Fibroblast of mammary gland (primary cell): ENCODE measurements around the gene ADGRG7.
A peak's percentile ranks its signal among the peaks of the same experiment; 100 is the strongest.

Source experiments
- DNase-seq: peaks from one replicate; pipeline ENCODE4 v3.0.0-alpha.2; 2010; ENCODE audit warnings: low read depth
- H3K4me3 ChIP-seq: 2 replicates; pipeline ENCODE4 v1.5.1; 2011; ENCODE audit warnings: low read depth, mild to moderate bottlenecking, low read length, moderate library complexity; ENCODE audit not compliant: control insufficient read depth
- TF ChIP-seq, protein P1 (sequence below): conservative IDR thresholded peaks from 2 replicates; pipeline ENCODE4 v1.5.1; 2011; ENCODE audit warnings: low read depth, low read length, inconsistent platforms; ENCODE audit not compliant: control insufficient read depth, insufficient read depth

The ADGRG7 gene

DNA sequence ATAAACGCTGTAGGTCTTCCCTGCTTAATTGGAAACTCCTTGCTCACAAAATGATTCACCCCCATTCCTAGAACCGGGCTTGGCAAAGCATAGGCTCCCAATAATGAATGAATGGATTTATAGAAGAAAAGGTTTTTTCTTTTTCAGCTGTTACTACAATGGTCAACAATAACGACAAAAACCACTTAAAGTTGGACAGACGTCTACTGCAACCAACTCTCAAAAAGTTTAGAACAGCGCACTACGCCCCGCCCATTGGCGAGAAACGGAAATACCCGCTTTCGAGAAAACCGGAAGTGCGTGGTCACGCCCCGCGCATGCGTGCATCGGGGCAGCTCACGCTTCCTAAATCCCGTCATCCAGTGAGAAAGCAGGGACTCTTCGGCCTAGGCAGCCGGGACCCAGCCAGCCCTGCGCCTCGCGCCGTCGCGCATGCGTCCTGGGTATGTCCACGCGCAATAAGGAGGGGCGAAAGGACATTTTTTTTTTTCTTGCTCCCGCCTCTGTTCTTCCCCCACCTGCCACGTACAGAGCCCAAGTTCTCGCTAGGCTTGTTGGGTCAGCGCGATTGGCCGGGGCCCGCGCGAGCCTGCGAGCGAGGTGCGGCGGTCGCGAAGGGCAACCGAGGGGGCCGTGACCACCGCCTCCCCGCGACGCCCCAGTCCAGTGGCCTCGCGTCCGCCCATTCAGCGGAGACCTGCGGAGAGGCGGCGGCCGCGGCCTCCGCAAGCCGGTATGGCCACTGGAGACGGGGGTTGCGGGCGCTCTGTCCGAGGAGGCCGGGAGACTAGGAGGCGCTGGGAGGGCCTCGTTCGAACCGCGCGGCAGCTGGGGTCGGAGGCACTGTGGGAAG is 99.8 kb downstream of the ADGRG7 start, which contains the start of gene TFG:
Gene TFG (plus strand): TSS at position 506 of the 853 bp plus-strand sequence. CDS start 4,192 bp downstream, outside the sequence.
- DNase-seq, result peak; percentile 99
- TF ChIP-seq, protein P1, sequence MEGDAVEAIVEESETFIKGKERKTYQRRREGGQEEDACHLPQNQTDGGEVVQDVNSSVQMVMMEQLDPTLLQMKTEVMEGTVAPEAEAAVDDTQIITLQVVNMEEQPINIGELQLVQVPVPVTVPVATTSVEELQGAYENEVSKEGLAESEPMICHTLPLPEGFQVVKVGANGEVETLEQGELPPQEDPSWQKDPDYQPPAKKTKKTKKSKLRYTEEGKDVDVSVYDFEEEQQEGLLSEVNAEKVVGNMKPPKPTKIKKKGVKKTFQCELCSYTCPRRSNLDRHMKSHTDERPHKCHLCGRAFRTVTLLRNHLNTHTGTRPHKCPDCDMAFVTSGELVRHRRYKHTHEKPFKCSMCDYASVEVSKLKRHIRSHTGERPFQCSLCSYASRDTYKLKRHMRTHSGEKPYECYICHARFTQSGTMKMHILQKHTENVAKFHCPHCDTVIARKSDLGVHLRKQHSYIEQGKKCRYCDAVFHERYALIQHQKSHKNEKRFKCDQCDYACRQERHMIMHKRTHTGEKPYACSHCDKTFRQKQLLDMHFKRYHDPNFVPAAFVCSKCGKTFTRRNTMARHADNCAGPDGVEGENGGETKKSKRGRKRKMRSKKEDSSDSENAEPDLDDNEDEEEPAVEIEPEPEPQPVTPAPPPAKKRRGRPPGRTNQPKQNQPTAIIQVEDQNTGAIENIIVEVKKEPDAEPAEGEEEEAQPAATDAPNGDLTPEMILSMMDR, result no peak
- peak within 1 kb of the TSS; percentile 76 for H3K4me3 ChIP-seq

DNA sequence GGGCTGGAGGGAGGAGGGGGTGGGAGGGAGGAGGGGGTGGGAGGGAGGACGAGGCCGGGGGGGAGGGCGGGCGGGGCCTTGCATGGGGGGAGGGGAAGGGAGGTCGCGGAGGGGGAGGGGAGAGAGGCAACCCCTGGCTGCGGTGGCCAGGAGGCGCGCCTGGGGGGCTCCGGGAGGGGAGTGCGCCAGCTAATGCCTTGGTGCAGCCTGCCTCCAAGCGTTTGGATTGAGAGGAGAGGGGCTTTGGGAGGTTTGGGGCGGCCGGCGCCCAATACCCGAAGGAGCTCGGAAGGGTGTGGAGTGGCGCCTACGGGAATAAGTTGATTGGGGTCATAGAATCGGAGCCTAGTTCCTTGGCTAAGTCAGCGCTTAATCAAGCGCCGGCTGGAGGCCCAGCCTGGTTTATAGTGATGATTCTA is 100.5 kb downstream of the ADGRG7 start:
- peak; percentile 37 for DNase-seq
- TF ChIP-seq, protein P1, result no peak
- peak overlapping the region; percentile 76 for H3K4me3 ChIP-seq

DNA sequence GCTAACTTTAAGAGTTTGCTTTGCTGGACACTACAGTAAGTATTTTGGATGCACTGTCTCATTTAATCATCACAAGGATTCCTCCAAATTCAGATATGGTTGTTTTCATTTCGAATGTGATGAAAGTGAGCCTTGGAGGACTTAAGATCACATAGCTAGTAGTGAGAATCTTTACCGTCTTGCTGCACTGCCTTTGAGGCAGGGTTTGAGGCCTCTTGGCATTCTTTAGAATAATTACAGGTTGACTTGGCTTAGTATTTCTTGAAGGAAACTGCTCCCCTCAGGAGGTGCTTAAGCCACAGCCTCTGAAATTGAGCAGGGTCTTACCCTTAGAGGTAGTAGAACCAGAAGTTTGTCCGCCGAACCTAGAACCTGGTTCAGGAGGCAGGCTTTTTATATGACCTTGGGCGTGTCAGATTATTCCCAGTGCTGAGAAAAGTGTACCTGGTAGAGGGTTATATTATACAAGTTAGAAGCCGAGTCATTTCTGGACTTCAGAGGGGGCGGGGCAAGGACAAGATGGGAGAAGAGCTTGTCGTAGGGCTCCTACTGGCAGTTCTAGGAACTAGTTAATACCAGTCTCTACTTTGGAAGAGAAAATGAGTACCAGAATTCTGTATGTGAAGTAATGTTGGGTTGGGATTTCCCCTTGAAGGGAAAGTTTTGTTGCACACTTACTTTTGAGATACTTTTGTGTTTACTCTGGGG is 101.0 kb downstream of the ADGRG7 start:
- TF ChIP-seq, protein P1, result peak; percentile 44
- peak; percentile 75 for DNase-seq
- peak overlapping the region; percentile 76 for H3K4me3 ChIP-seq

DNA sequence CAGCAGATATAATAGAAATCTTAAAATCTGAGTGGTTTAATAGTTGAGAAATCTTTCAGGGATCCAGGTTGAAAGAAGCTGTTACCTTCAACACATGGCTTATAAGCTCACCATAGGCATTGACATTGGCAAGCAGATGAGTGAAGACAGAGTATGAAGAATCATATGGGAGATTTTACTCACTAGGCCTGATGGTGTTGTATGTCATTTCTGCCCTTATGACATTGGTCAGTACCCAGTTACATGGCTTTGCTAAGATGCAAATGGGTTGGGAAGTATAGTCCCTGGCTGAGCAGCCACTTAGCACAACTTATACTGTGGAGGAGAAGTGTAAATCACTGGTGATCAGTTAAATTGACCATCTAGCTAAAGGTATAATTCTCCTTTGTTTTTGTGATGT is 105.8 kb downstream of the ADGRG7 start:
- no peak for DNase-seq
- H3K4me3 ChIP-seq, result no peak overlapping the region
- TF ChIP-seq, protein P1, result no peak

DNA sequence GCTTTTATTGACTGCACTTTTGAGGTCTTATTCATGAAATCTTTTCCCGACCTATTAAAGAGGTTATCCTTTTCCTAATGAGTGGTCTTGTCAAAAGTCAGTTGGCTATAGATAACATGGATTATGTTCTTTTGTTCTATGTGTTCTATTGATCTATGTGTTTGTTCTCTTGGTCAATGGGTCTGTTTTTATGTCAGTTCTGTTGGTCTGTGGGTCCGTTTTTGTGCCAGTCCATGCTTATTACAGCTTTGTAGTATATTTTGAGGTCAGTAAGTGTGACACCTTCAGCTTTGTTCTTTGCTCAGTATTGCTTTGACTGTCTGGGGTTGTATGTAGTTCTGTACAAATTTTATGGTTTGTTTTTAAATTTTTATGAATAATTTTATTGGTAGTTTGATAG is 107.7 kb downstream of the ADGRG7 start:
- no peak overlapping the region for H3K4me3 ChIP-seq
- TF ChIP-seq, protein P1, result no peak
- DNase-seq, result no peak

DNA sequence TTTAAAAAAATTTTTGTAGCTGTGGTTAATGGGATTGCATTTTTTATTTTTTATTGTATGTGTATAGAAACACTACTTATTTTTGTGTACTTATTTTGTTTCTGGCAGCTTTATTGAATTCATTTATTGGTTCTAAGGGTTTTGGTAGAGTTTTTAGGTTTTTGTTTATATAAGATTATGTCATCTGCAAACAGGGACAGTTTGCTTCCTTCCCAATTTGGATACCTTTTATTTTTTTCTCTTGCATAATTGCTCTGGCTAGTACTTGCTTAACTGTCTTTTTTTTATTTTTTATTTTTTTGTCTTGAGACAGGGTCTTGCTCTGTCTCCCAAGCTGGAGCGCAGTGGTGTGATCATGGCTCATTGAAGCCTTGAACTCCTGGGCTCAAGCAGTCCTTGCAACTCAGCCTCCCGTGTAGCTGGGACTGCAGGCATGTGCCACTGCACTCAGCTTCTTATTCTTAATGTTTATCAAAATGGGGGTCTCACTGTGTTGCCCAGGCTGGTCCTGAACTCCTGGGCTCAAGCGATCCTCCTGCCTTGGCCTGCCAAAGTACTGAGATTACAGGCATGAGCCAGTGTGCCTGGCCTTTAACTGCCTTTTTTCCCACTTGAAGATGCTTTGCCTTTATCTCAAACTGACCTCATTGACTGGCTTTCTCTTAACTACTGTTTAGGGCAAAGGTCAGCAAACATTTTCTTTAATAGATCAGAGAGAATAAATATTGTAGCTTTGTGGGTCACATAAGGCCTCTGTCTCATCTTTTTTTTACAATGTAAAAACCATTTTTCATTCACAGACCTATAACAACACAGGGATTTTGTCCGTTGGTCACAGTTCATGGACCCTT is 108.5 kb downstream of the ADGRG7 start:
- TF ChIP-seq, protein P1, result no peak
- no peak for DNase-seq
- no peak overlapping the region for H3K4me3 ChIP-seq
